WI38 (cell line): ENCODE measurements around the gene GHRHR.

Experiments used
- H3K4me3 ChIP-seq: 2 replicates; pipeline ENCODE4 v1.5.1; 2011; ENCODE audit warnings: low read depth, mild to moderate bottlenecking, control low read depth, low read length
- CTCF ChIP-seq: IDR thresholded peaks from 2 replicates; pipeline ENCODE4 v1.5.1; 2012; ENCODE audit warnings: low read depth, mild to moderate bottlenecking, control low read depth, low read length

Gene GHRHR

GRCh38 chr7:31003721-31004120 is 40.0 kb downstream of the GHRHR start:
- no peak for TF ChIP-seq CTCF

DNA sequence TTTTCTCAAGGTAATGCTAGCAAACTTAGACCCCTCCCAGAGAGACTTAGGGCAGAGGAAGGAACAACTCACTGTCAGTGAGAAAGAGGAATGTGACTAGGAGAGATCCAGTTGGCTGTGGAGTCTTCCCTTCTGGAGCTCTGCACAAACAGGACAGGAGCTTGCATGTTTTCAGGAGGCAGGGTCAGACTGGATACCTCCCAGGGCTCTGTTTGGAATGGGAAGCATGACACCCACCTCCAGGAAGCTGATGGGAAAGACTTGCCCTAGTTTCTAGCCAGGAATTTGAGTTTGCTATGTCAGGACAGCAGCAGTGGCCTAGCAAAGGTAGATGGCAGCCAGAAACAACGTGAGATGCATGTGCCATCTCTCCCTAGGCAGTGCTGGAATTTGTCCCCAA is 40.6 kb downstream of the GHRHR start:
- no peak for TF ChIP-seq CTCF
- no peak overlapping the region for H3K4me3 ChIP-seq

More at GRCh38 chr7:31003721-31004120, 40.0 kb downstream of the GHRHR start:
- H3K4me3 ChIP-seq, result no peak overlapping the region

DNA sequence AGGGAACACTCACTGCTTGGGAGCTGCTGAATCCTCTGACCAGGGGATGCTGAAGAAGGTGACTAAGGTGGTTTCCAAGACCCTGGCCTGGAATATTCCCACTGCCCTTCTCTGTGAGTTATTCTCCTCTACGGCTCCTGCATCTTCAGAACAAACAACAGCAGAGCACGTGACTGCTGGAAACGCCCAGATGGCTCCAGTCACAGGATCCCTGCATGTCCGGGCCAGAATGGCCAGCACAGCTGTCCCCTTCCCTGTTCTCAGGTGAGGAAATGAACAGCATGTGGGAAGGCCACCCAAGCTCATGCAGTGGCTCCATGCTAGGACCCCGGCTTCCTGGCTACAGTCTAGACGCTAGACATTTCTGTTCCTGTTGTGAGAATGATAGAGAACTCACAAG is 43.1 kb downstream of the GHRHR start:
- no peak for TF ChIP-seq CTCF
- no peak overlapping the region for H3K4me3 ChIP-seq

DNA sequence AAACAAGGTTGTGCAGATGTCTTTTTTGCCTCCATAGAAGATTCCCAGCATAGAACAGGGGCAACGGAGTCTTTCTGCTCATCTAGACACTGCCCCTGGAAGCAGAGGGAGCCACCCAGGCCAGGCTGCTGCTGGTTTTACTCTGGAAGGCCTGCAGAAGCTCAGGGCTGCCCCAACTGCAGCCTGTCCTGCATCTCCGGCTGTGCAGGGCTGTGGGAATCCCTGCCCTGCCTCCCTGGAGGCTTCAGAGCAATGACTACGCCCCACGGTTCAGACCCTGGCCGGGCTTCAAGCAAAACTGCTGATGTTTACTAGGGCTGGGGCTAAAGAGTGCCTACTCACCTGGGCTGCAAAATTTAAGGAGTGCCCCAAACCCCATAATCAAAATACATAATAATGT is 43.9 kb downstream of the GHRHR start:
- H3K4me3 ChIP-seq, result no peak overlapping the region
- no peak for TF ChIP-seq CTCF

GRCh38 chr7:31014826-31015225 is 51.1 kb downstream of the GHRHR start:
- no peak overlapping the region for H3K4me3 ChIP-seq
- TF ChIP-seq CTCF, result no peak

DNA sequence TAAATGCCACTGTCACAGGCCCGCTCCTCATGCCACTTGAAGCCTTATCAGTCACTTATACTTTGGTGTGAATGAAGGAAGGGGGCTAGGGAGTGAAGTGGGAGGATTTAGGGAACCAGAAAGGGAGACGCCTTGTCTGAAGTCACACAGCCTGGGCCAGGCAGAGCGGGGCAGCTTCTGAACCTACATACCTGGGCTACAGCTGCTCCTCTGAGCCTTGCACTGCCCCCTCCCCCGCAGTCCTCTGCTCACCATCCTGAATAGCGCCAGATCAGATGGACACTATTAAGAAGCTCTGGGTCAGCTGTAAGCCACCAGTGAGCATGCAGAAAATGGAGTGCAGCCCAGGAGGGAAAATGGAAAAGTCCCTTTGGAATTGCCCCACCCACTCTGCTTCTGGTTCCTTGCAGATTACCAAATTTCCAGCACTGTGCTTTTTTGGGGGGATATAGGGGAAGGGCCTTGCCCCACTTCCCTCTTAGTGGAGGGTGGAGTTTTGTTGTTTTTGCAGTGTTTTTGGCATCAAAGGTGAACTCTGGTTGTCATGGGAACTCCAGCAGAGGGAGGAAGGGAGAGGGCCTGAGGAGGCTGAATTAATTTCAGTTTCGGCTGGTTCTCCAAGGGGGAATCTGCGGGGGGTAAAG is 53.4 kb downstream of the GHRHR start:
- TF ChIP-seq CTCF, result no peak

GRCh38 chr7:31017721-31018120 is 54.0 kb downstream of the GHRHR start:
- no peak overlapping the region for H3K4me3 ChIP-seq
- no peak for TF ChIP-seq CTCF

More for the DNA sequence above, 53.4 kb downstream of the GHRHR start:
- H3K4me3 ChIP-seq, result no peak overlapping the region
